PFSK-1 (cell line): ENCODE measurements around the gene TRIM65.

Source experiments
- FOXP2 ChIP-seq: optimal IDR thresholded peaks from 2 replicates; pipeline ENCODE3; 2011; ENCODE audit warnings: borderline replicate concordance, control low read depth, inconsistent platforms; ENCODE audit not compliant: insufficient read depth; ENCODE audit errors: extremely low read length, extremely low read depth
- POLR2AphosphoS5 ChIP-seq: IDR thresholded peaks from 2 replicates; pipeline ENCODE4 v1.6.1; 2012; ENCODE audit warnings: low read depth, mild to moderate bottlenecking, control low read depth, low read length, moderate library complexity
- REST ChIP-seq, 2 experiments: IDR thresholded peaks; 2 replicates each; pipeline versions ENCODE4 v1.6.1 to v1.8.0; 2011 to 2012; ENCODE audit warnings: low read depth in 2 of 2, low read length in 2 of 2, control low read depth in 1 of 2, inconsistent platforms in 1 of 2, mild to moderate bottlenecking in 1 of 2, moderate library complexity in 1 of 2; ENCODE audit not compliant: insufficient read depth in 1 of 2
- SIN3A ChIP-seq: IDR thresholded peaks from 2 replicates; pipeline ENCODE4 v1.6.1; 2012; ENCODE audit warnings: mild to moderate bottlenecking, low read length, moderate library complexity, borderline replicate concordance; ENCODE audit not compliant: insufficient read depth
- TAF1 ChIP-seq: IDR thresholded peaks from 2 replicates; pipeline ENCODE4 v1.6.1; 2012; ENCODE audit warnings: low read length, control low read depth, borderline replicate concordance; ENCODE audit not compliant: insufficient read depth

Gene TRIM65

GRCh38 chr17:75901727-75902126 is 5.0 kb upstream of the TRIM65 start:
- TF ChIP-seq REST (IDR thresholded peaks at IDR 0.05; ENCODE audit: insufficient read depth in 1 of 2, low read depth in 2 of 2, low read length in 2 of 2): no peak
- TF ChIP-seq SIN3A: no peak
- TF ChIP-seq TAF1: no peak
- TF ChIP-seq POLR2AphosphoS5: no peak
- TF ChIP-seq FOXP2: no peak

GRCh38 chr17:75900691-75901533 is 4.2 kb upstream of the TRIM65 start:
- TF ChIP-seq REST (IDR thresholded peaks at IDR 0.05; ENCODE audit: insufficient read depth in 1 of 2, low read depth in 2 of 2, low read length in 2 of 2): no peak
- TF ChIP-seq TAF1: no peak
- TF ChIP-seq POLR2AphosphoS5: no peak

GRCh38 chr17:75899767-75900468 is 3.2 kb upstream of the TRIM65 start:
- no peak for TF ChIP-seq TAF1
- no peak for TF ChIP-seq POLR2AphosphoS5
- TF ChIP-seq REST (IDR thresholded peaks at IDR 0.05; ENCODE audit: insufficient read depth in 1 of 2, low read depth in 2 of 2, low read length in 2 of 2): no peak
- no peak for TF ChIP-seq SIN3A
- no peak for TF ChIP-seq FOXP2

- no peak for TF ChIP-seq TAF1
- TF ChIP-seq FOXP2: no peak
- no peak for TF ChIP-seq POLR2AphosphoS5
- no peak for TF ChIP-seq REST (IDR thresholded peaks at IDR 0.05; ENCODE audit: insufficient read depth in 1 of 2, low read depth in 2 of 2, low read length in 2 of 2)
Observed at GRCh38 chr17:75899353-75899752, 2.6 kb upstream of the TRIM65 start.
